CD14-positive monocyte (primary cell): Measurements from ENCODE around the gene RSPH3. TPM values are rescaled to one million over a fixed set of nuclear protein-coding genes. Genes with fewer than 3 reads are reported as not detected.
"Not testable (repeated sequence)": the region's sequence is repeated elsewhere in the genome, so short reads cannot be mapped to it uniquely, and the experiment has no call there.

Experiments used
- DNase-seq, 3 donors: peaks; one replicate each; pipeline ENCODE4 v3.0.0-alpha.2; 2011 to 2022
- H2AFZ ChIP-seq: 2 replicates; pipeline ENCODE4 v1.6.0; 2012; ENCODE audit warnings: mild to moderate bottlenecking, low read depth, low read length, inconsistent platforms; ENCODE audit not compliant: insufficient read depth, poor library complexity, severe bottlenecking
- H3K27ac ChIP-seq, 2 donors: 1 replicate in 1 of 2; 2 replicates in 1 of 2; pipeline ENCODE4 v1.5.1; 2012 to 2013; ENCODE audit warnings: low read length in 2 of 2, control low read depth in 1 of 2, inconsistent platforms in 1 of 2, low read depth in 1 of 2, mild to moderate bottlenecking in 1 of 2
- H3K27me3 ChIP-seq, 2 donors: one replicate each; pipeline versions ENCODE4 v1.6.0 to v1.6.1; 2011 to 2013; ENCODE audit warnings: low read length in 2 of 2; ENCODE audit not compliant: control insufficient read depth in 2 of 2, insufficient read depth in 2 of 2
- H3K36me3 ChIP-seq, 2 donors: replicated peaks in 1 of 2; 1 replicate in 1 of 2; 2 replicates in 1 of 2; pipeline versions ENCODE4 v1.5.1 to v1.6.1; 2012 to 2013; ENCODE audit warnings: low read length in 2 of 2, control low read depth in 1 of 2, inconsistent platforms in 1 of 2, mild to moderate bottlenecking in 1 of 2; ENCODE audit not compliant: insufficient read depth in 2 of 2, control insufficient read depth in 1 of 2
- H3K4me1 ChIP-seq, 2 donors: 1 replicate in 1 of 2; 2 replicates in 1 of 2; pipeline versions ENCODE4 v1.5.1 to v1.6.1; 2012 to 2013; ENCODE audit warnings: low read length in 2 of 2, control low read depth in 1 of 2, inconsistent platforms in 1 of 2, mild to moderate bottlenecking in 1 of 2, moderate library complexity in 1 of 2; ENCODE audit not compliant: insufficient read depth in 2 of 2, control insufficient read depth in 1 of 2
- H3K4me2 ChIP-seq: replicated peaks from 2 replicates; pipeline ENCODE3; 2012; ENCODE audit warnings: low read length, moderate library complexity, mild to moderate bottlenecking; ENCODE audit not compliant: poor library complexity, severe bottlenecking; ENCODE audit errors: extremely low read depth
- H3K4me3 ChIP-seq, 3 experiments: fragments of 200-600 bp in 1 of 3; sonication (generic) in 1 of 3; replicated peaks in 1 of 3; 1 replicate in 2 of 3; 2 replicates in 1 of 3; pipeline ENCODE4 v1.5.1; 2011 to 2013; ENCODE audit warnings: low read length in 3 of 3, mild to moderate bottlenecking in 3 of 3, control low read depth in 2 of 3, low read depth in 2 of 3, inconsistent platforms in 1 of 3, moderate library complexity in 1 of 3
- H3K79me2 ChIP-seq: 2 replicates; pipeline ENCODE4 v1.6.0; 2012; ENCODE audit warnings: mild to moderate bottlenecking, control low read depth, inconsistent platforms, low read length, moderate library complexity; ENCODE audit not compliant: insufficient read depth
- H3K9ac ChIP-seq: 2 replicates; pipeline ENCODE4 v1.6.0; 2017; ENCODE audit warnings: low read length, mild to moderate bottlenecking; ENCODE audit not compliant: insufficient read depth, poor library complexity, severe bottlenecking
- H3K9me3 ChIP-seq, 2 donors: replicated peaks in 1 of 2; 1 replicate in 1 of 2; 2 replicates in 1 of 2; pipeline versions ENCODE4 v1.5.1 to v1.6.1; 2012 to 2013; ENCODE audit warnings: low read length in 2 of 2, control low read depth in 1 of 2; ENCODE audit not compliant: control insufficient read depth in 1 of 2, insufficient read depth in 1 of 2
- H4K20me1 ChIP-seq: 2 replicates; pipeline ENCODE4 v1.6.0; 2012; ENCODE audit warnings: mild to moderate bottlenecking, low read length, control low read depth, moderate library complexity; ENCODE audit not compliant: insufficient read depth
- H3K27ac Mint-ChIP-seq, 7 donors: one replicate each; pipeline ENCODE4 v1.8.0; 2020; ENCODE audit warnings: mild to moderate bottlenecking in 7 of 7, mixed read lengths in 7 of 7, moderate library complexity in 6 of 7, inconsistent platforms in 2 of 7
- H3K27me3 Mint-ChIP-seq, 3 donors: one replicate each; pipeline ENCODE4 v1.8.0; 2021 to 2022; ENCODE audit warnings: low read depth in 3 of 3, mild to moderate bottlenecking in 3 of 3, mixed read lengths in 3 of 3, moderate library complexity in 3 of 3, inconsistent platforms in 1 of 3
- H3K36me3 Mint-ChIP-seq, 2 donors: one replicate each; pipeline ENCODE4 v1.8.0; 2020; ENCODE audit warnings: mixed read lengths in 2 of 2, inconsistent platforms in 1 of 2, mild to moderate bottlenecking in 1 of 2
- H3K4me1 Mint-ChIP-seq: one replicate; pipeline ENCODE4 v1.8.0; 2020; ENCODE audit warnings: mild to moderate bottlenecking, mixed read lengths
- H3K4me3 Mint-ChIP-seq, 2 donors: one replicate each; pipeline ENCODE4 v1.8.0; 2020; ENCODE audit warnings: mild to moderate bottlenecking in 2 of 2, mixed read lengths in 2 of 2, moderate library complexity in 1 of 2
- H3K9me3 Mint-ChIP-seq, 7 donors: one replicate each; pipeline ENCODE4 v1.8.0; 2020 to 2022; ENCODE audit warnings: mixed read lengths in 7 of 7, mild to moderate bottlenecking in 6 of 7, moderate library complexity in 6 of 7, inconsistent platforms in 2 of 7
- CTCF ChIP-seq: fragments of 200-600 bp; IDR thresholded peaks from one replicate; pipeline ENCODE4 v1.8.0; 2022; ENCODE audit warnings: antibody characterized with exemption, mild to moderate bottlenecking
- WGBS: methylation state at CpG from one replicate; pipeline ENCODE4 v1.1.5; 2013; ENCODE audit warnings: missing lambda C conversion rate; ENCODE audit not compliant: insufficient coverage; 5-methylcytosine and 5-hydroxymethylcytosine counted together
- intact Hi-C, 2 donors: fragments of 100-400 bp; cut with micrococcal nuclease; formaldehyde crosslinking; loops; one replicate each; pipeline versions ENCODE4 v1.15.0 to v1.15.1; 2023
- polyA plus RNA-seq, 3 donors: library from polyadenylated mRNA; depleted of rRNA in 1 of 3; unstranded in 2 of 3; stranded (reverse) in 1 of 3; fragments of 300-500 nt in 2 of 3; fragments of >200 nt in 1 of 3; fragmentation: Illumina TruSeq in 2 of 3; gene quantifications; 1 replicate in 2 of 3; 2 replicates in 1 of 3; pipeline ENCODE4 v1.2.3, GENCODE V29; 2012 to 2021

RSPH3 gene
- polyA plus RNA-seq, 3 donors, result 2.8 to 9.6 (median 4.6) TPM

DNA sequence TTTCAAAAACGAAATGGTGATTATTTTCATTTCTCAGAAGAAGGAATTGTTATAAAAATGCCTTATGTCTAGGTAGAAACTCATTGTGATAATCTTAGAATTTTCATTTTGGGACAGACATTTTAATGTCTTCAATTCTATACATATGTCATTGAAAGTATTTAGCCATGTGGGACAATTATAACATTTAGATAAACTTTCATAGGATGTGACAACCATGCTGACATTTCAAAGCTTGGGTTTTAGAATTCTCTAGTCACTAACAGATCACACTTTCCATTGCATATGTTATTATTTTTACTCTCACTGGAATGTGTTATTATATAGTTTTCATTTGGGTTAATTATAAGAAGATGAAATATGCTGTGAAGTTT is 39.9 kb upstream of the RSPH3 start:
- peak overlapping the region; percentile 99 to 100 for H3K27ac ChIP-seq
- H3K27me3 ChIP-seq, result no peaks in the 10 kb centered on the region
- H3K36me3 Mint-ChIP-seq, result peaks cover 74 to 88% of the 10 kb centered on the region in 2 donors
- no CpG with 5 or more reads among the region's 1 CpG for WGBS
- H3K27ac Mint-ChIP-seq, result peak overlapping the region; percentile 100
- no peak for TF ChIP-seq CTCF
- no peak for DNase-seq
- peaks cover 0 to 2% (median 2%) of the 10 kb centered on the region in 3 donors for H3K27me3 Mint-ChIP-seq
- peaks cover 27% of the 10 kb centered on the region for H4K20me1 ChIP-seq
- H3K4me1 Mint-ChIP-seq, result peaks cover 68% of the 10 kb centered on the region
- peaks cover 69 to 76% of the 10 kb centered on the region in 2 donors for H3K36me3 ChIP-seq
- peaks cover 68 to 84% of the 10 kb centered on the region in 2 donors for H3K4me1 ChIP-seq
- no peaks in the 10 kb centered on the region for H3K9me3 ChIP-seq
- peak overlapping the region; percentile 72 to 96 for H3K4me3 Mint-ChIP-seq
- intact Hi-C loops, result loop anchor here (5.0 kb wide), 4 partner anchors 33 to 77 kb away; partner anchors contain the start of gene RSPH3 (in 1 of the 2)
- peaks cover 80% of the 10 kb centered on the region for H3K79me2 ChIP-seq
- H2AFZ ChIP-seq, result no peak overlapping the region
- peak overlapping the region; percentile 2 to 84 (median 29) for H3K4me3 ChIP-seq
- peak overlapping the region; percentile 95 for H3K4me2 ChIP-seq
- H3K9me3 Mint-ChIP-seq, result peaks cover 0 to 3% (median 0%) of the 10 kb centered on the region in 7 donors
- H3K9ac ChIP-seq, result peak overlapping the region; percentile 87

DNA sequence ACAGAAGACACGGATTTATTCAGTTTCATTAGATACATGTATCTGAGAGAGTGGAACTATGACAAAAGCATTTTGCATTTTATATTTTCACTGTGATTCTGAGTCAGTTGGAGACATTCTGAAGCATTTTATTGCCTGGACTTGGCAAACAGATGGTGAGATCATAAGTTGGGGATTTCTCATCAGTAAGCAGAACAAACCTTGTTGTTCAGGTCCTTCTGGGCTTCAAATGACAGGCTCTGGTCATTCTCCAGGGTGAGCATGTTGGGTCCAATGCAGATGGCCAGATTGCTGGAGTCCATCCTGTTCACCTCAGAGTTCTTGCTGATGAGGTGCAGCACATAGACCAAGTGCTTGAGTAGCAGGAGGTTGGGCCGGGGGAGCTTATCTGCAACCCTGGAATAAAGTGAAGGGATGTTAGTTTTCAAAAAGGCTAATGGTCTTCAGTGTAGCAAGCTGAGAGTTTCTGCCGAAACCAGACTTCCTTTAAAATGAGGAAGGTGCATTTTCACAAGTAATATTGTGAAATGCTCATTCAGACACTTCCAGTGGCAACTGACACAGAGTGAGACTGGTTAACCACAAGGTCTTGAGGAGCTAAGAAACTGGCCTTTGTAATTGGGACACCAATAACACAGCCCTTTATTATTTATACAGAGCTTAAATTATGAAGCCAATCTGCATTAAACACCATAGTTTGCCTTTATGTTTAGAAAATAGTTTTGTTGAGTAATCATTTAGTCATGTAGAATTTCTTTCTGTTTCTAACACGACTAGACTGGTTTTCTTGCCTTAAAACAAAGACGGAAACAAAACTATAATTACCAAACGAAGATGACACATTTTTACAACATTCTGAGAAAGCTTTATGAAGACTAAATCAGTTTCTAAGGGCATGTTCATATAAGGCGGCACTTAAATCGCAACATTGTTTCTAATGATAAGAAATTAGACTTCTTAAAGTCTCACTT is 39.2 kb upstream of the RSPH3 start:
- Histone ChIP-seq H4K20me1 (peaks cover 24% of the 10 kb centered on the region), H3K79me2 (peaks cover 78% of the 10 kb centered on the region), H3K27me3 (no peaks in the 10 kb centered on the region), H2AFZ (no peak overlapping the region), H3K36me3 (peaks cover 74 to 81% of the 10 kb centered on the region in 2 donors), H3K27ac (peak overlapping the region; percentile 99 to 100), H3K9ac (peak overlapping the region; percentile 87), H3K9me3 (no peaks in the 10 kb centered on the region), H3K4me2 (peak overlapping the region; percentile 95), H3K4me3 (peak overlapping the region; percentile 19 to 84 (median 29)), H3K4me1 (peaks cover 72 to 90% of the 10 kb centered on the region in 2 donors)
- intact Hi-C loops, result loop anchor here in 1 of 2 donors (5.0 kb wide), 1 partner anchor 37 kb away; the partner anchor contains the start of gene RSPH3
- H3K9me3 Mint-ChIP-seq, result peaks cover 0 to 3% (median 0%) of the 10 kb centered on the region in 7 donors
- H3K4me3 Mint-ChIP-seq, result peak overlapping the region; percentile 81 to 96
- WGBS, result 0% methylated on average over 2 of the region's 8 CpGs
- peaks cover 73% of the 10 kb centered on the region for H3K4me1 Mint-ChIP-seq
- TF ChIP-seq CTCF, result no peak
- H3K27me3 Mint-ChIP-seq, result peaks cover 0 to 2% (median 2%) of the 10 kb centered on the region in 3 donors
- peak overlapping the region; percentile 100 for H3K27ac Mint-ChIP-seq
- H3K36me3 Mint-ChIP-seq, result peaks cover 77 to 92% of the 10 kb centered on the region in 2 donors
- peak; percentile 92 to 98 (median 97) for DNase-seq

GRCh38 chr6:159038318-159038717 is 38.3 kb upstream of the RSPH3 start:
- peaks cover 69% of the 10 kb centered on the region for H3K79me2 ChIP-seq
- not testable (repeated sequence) for H3K27me3 Mint-ChIP-seq, H2AFZ ChIP-seq, DNase-seq, H3K27me3 ChIP-seq, H3K9me3 ChIP-seq, H3K9me3 Mint-ChIP-seq
- Mint-ChIP-seq H3K36me3 (peaks cover 70 to 86% of the 10 kb centered on the region in 2 donors), H3K27ac (peak overlapping the region; percentile 100), H3K4me3 (peak overlapping the region; percentile 53 to 81), H3K4me1 (peaks cover 81% of the 10 kb centered on the region)
- peak overlapping the region; percentile 15 to 51 (median 19) for H3K4me3 ChIP-seq
- intact Hi-C loops, result loop anchor here in 1 of 2 donors (5.0 kb wide), 1 partner anchor 36 kb away; the partner anchor contains the start of gene RSPH3
- H4K20me1 ChIP-seq, result peaks cover 19% of the 10 kb centered on the region
- 2% methylated on average over 8 of the region's 12 CpGs for WGBS
- H3K4me1 ChIP-seq, result peaks cover 80 to 97% of the 10 kb centered on the region in 2 donors
- peaks cover 73% of the 10 kb centered on the region in 2 donors for H3K36me3 ChIP-seq
- peak overlapping the region; percentile 99 to 100 for H3K27ac ChIP-seq
- peak overlapping the region; percentile 43 for H3K4me2 ChIP-seq
- peak overlapping the region; percentile 87 for H3K9ac ChIP-seq
